ENCODE measurements around the gene ABCG2. TPM values are rescaled to one million over a fixed set of nuclear protein-coding genes. Genes with fewer than 3 reads are reported as not detected.
A peak's percentile ranks its signal among the peaks of the same experiment; 100 is the strongest.

The ABCG2 gene
- total RNA-seq, 1 experiment from 2014 or later, result 0.44 TPM

GRCh38 chr4:88107406-88108107 is 50.9 kb downstream of the ABCG2 start:
- ATAC-seq (no peak), DNase-seq (ENCODE audit: low read depth, low spot score) (no peak)
- Histone ChIP-seq H2AFZ (ENCODE audit: low read depth, low read length, poor library complexity, severe bottlenecking) (no peak overlapping the region), H3K27me3 (ENCODE audit: insufficient read depth, low read length) (no peaks in the 10 kb centered on the region), H3K4me3 (replicated peaks in 1 of 2; ENCODE audit: low read depth in 1 of 2, low read length in 2 of 2) (no peak overlapping the region), H3K36me3 (ENCODE audit: control insufficient read depth in 1 of 2, insufficient read depth in 2 of 2, low read length in 2 of 2) (no peaks in the 10 kb centered on the region), H3K9me3 (ENCODE audit: control insufficient read depth in 1 of 2, insufficient read depth in 1 of 2, low read depth in 1 of 2, low read length in 2 of 2) (no peaks in the 10 kb centered on the region), H3K27ac (ENCODE audit: low read depth, low read length) (no peak overlapping the region), H3K4me2 (ENCODE audit: low read length) (peak overlapping the region; percentile 37), H3K4me1 (ENCODE audit: control insufficient read depth in 1 of 2, insufficient read depth in 2 of 2, low read length in 2 of 2) (peaks cover 0 to 23% of the 10 kb centered on the region in 2 experiments; a peak in 3 of 4 replicates), H3K9ac (ENCODE audit: low read length) (no peak overlapping the region), H3K79me2 (ENCODE audit: insufficient read depth, low read length) (no peaks in the 10 kb centered on the region), H4K20me1 (ENCODE audit: insufficient read depth) (no peaks in the 10 kb centered on the region), H3K9me2 (ENCODE audit: insufficient read depth) (no peaks in the 10 kb centered on the region)
- no peak for TF ChIP-seq JUND (IDR thresholded peaks at IDR 0.05)
- TF ChIP-seq SRF (IDR thresholded peaks at IDR 0.05; ENCODE audit: low read depth), result no peak
- TF ChIP-seq ZFX (IDR thresholded peaks at IDR 0.05), result no peak
- no peak for TF ChIP-seq SP1 (IDR thresholded peaks at IDR 0.05; ENCODE audit: low read depth)
- TF ChIP-seq RAD21 (IDR thresholded peaks at IDR 0.05; ENCODE audit: low read depth), result no peak
- no peak for TF ChIP-seq CBX3 (IDR thresholded peaks at IDR 0.05; ENCODE audit: low read depth)
- no peak for TF ChIP-seq ZBTB33 (IDR thresholded peaks at IDR 0.05; ENCODE audit: extremely low read depth, insufficient replicate concordance, low read length)
- TF ChIP-seq TCF7L2 (IDR thresholded peaks at IDR 0.05; ENCODE audit: borderline replicate concordance, extremely low read depth, insufficient read depth, insufficient read length), result no peak
- no peak for TF ChIP-seq ATF3 (IDR thresholded peaks at IDR 0.05)
- no peak for TF ChIP-seq CEBPB (IDR thresholded peaks at IDR 0.05; ENCODE audit: low read depth)
- TF ChIP-seq CTCF (IDR thresholded peaks at IDR 0.05 in 2 of 3, conservative IDR thresholded peaks at IDR 0.05 in 1 of 3; ENCODE audit: borderline replicate concordance in 1 of 3, insufficient read depth in 1 of 3, low read depth in 2 of 3, low read length in 2 of 3), result no peak
- no peak for TF ChIP-seq YY1 (IDR thresholded peaks at IDR 0.05; ENCODE audit: extremely low read depth, insufficient replicate concordance, low read depth, low read length)
- TF ChIP-seq ZNF274 (IDR thresholded peaks at IDR 0.05; ENCODE audit: low read depth, low read length), result no peak
- TF ChIP-seq EZH2 (IDR thresholded peaks at IDR 0.05), result no peak
- no peak for TF ChIP-seq REST (IDR thresholded peaks at IDR 0.05; ENCODE audit: low read depth)
- TF ChIP-seq EGR1 (IDR thresholded peaks at IDR 0.05; ENCODE audit: low read depth), result no peak
- TF ChIP-seq EZH2phosphoT487 (IDR thresholded peaks at IDR 0.05; ENCODE audit: borderline replicate concordance), result no peak
- TF ChIP-seq MAX (IDR thresholded peaks at IDR 0.05), result no peak
- intact Hi-C loops (cut with micrococcal nuclease), result no loop called here
- no TSS peak for BruUV-seq (replicated peaks)
- POLR2A ChIA-PET, result no interaction called here
- RAD21 ChIA-PET (ENCODE audit: low non-redundant PET in 1 of 2, low total read pairs in 2 of 2, uncharacterized antibody in 2 of 2, unreplicated experiment in 2 of 2), result no interaction called here
- CTCF ChIA-PET, result interaction anchor here (1.5 kb wide), 1 partner anchor 74 kb away, joined by 4 read pairs; no protein-coding TSS in a partner anchor
